HG03469 (cell line): ENCODE measurements around the gene TTLL11.

Source experiments
- ATAC-seq: cut with Tn5 transposase; IDR thresholded peaks from one replicate; pipeline ENCODE4 v1.9.1; 2021; ENCODE audit warnings: mild to moderate bottlenecking, moderate library complexity, moderate number of reproducible peaks; ENCODE audit not compliant: unreplicated experiment

Gene TTLL11

GRCh38 chr9:121861501-121862180 is 231.5 kb downstream of the TTLL11 start:
- ATAC-seq: no peak

- ATAC-seq: no peak
These were observed 232.4 kb downstream of the TTLL11 start for GRCh38 chr9:121860744-121861143.

GRCh38 chr9:121860213-121860612 is 232.9 kb downstream of the TTLL11 start:
- ATAC-seq: no peak

GRCh38 chr9:121859646-121860045 is 233.5 kb downstream of the TTLL11 start:
- no peak for ATAC-seq

GRCh38 chr9:121858788-121859187 is 234.3 kb downstream of the TTLL11 start:
- ATAC-seq: no peak

GRCh38 chr9:121857928-121858327 is 235.2 kb downstream of the TTLL11 start:
- ATAC-seq: no peak

GRCh38 chr9:121855476-121855875 is 237.6 kb downstream of the TTLL11 start:
- no peak for ATAC-seq

- ATAC-seq: no peak
These were observed 239.3 kb downstream of the TTLL11 start for GRCh38 chr9:121853617-121854395.

- no peak for ATAC-seq
These were observed 240.2 kb downstream of the TTLL11 start for GRCh38 chr9:121852651-121853616.

- no peak for ATAC-seq
These were observed 240.9 kb downstream of the TTLL11 start for GRCh38 chr9:121852241-121852640.

GRCh38 chr9:121851641-121852091 is 241.4 kb downstream of the TTLL11 start:
- no peak for ATAC-seq

- no peak for ATAC-seq
These were observed 242.7 kb downstream of the TTLL11 start for GRCh38 chr9:121850366-121850765.

GRCh38 chr9:121849554-121849953 is 243.6 kb downstream of the TTLL11 start:
- no peak for ATAC-seq

- ATAC-seq: no peak
These were observed 248.5 kb downstream of the TTLL11 start for GRCh38 chr9:121844562-121844961.

- ATAC-seq: no peak
These were observed 249.0 kb downstream of the TTLL11 start for GRCh38 chr9:121844098-121844497.

- no peak for ATAC-seq
These were observed 250.5 kb downstream of the TTLL11 start for GRCh38 chr9:121842612-121842978.

GRCh38 chr9:121841771-121842611 is 251.1 kb downstream of the TTLL11 start:
- ATAC-seq: no peak

- ATAC-seq: no peak
These were observed 252.0 kb downstream of the TTLL11 start for GRCh38 chr9:121840838-121841760.
